PC-9 (cell line): Measurements from ENCODE around the gene DXO. TPM values are rescaled to one million over a fixed set of nuclear protein-coding genes. Genes with fewer than 3 reads are reported as not detected.

Experiments
- BruUV-seq: library from RNA; stranded (reverse); fragments of 400-500 nt; replicated peaks from 2 replicates; lab custom pipeline; 2021; lab: Mats Ljungman, UMichigan
- CTCF ChIA-PET: fragments of 300-600 bp; sonication (Branson Sonifier 250); formaldehyde crosslinking; loops from one replicate; lab custom pipeline; 2022; ENCODE audit warnings: antibody characterized with exemption; lab: Charles Lee
- POLR2A ChIA-PET: fragments of 300-600 bp; sonication (Branson Sonifier 250); formaldehyde crosslinking; loops from one replicate; lab custom pipeline; 2022; ENCODE audit warnings: antibody characterized with exemption; ENCODE audit not compliant: unreplicated experiment; lab: Charles Lee
- DNase-seq, 2 experiments: peaks; one replicate each; pipeline versions ENCODE4 v3.0.0 to v3.0.0-alpha.2; 2015 to 2022; ENCODE audit warnings: mixed read lengths in 1 of 2
- H2AFZ ChIP-seq: fragments of 200-600 bp; sonication (generic); 2 replicates; pipeline ENCODE4 v1.8.1; 2017; ENCODE audit warnings: antibody characterized with exemption
- H3F3A ChIP-seq: fragments of 200-600 bp; sonication (generic); 2 replicates; pipeline ENCODE4 v1.8.1; 2017; ENCODE audit warnings: antibody characterized with exemption, mild to moderate bottlenecking, low read depth; ENCODE audit not compliant: insufficient read depth
- H3K27ac ChIP-seq: fragments of 200-600 bp; sonication (generic); 2 replicates; pipeline ENCODE4 v1.6.1; 2016; ENCODE audit warnings: mixed run types
- H3K27me3 ChIP-seq: fragments of 200-600 bp; sonication (generic); 2 replicates; pipeline ENCODE4 v1.6.1; 2016; ENCODE audit warnings: low read depth, mixed run types; ENCODE audit not compliant: insufficient read depth
- H3K36me3 ChIP-seq: fragments of 200-600 bp; sonication (generic); 2 replicates; pipeline ENCODE4 v1.6.1; 2016; ENCODE audit warnings: low read depth, mixed run types
- H3K4me1 ChIP-seq: fragments of 200-600 bp; sonication (generic); replicated peaks from 2 replicates; pipeline ENCODE4 v1.6.1; 2016; ENCODE audit warnings: mixed run types; ENCODE audit not compliant: insufficient read depth
- H3K4me2 ChIP-seq: fragments of 200-600 bp; sonication (generic); 2 replicates; pipeline ENCODE4 v1.6.1; 2017; ENCODE audit warnings: mixed run types
- H3K4me3 ChIP-seq: fragments of 200-600 bp; sonication (generic); 2 replicates; pipeline ENCODE4 v1.6.1; 2016; ENCODE audit warnings: mixed run types
- H3K79me2 ChIP-seq: fragments of 200-600 bp; sonication (generic); 2 replicates; pipeline ENCODE4 v1.6.1; 2017; ENCODE audit warnings: low read depth, mixed run types
- H3K9me2 ChIP-seq: fragments of 200-600 bp; sonication (generic); 2 replicates; pipeline ENCODE4 v1.8.1; 2017; ENCODE audit warnings: mild to moderate bottlenecking; ENCODE audit not compliant: insufficient read depth
- H3K9me3 ChIP-seq: fragments of 200-600 bp; sonication (generic); 2 replicates; pipeline ENCODE4 v1.8.1; 2016; ENCODE audit warnings: low read depth; ENCODE audit not compliant: insufficient read depth
- H4K20me1 ChIP-seq: fragments of 200-600 bp; sonication (generic); 2 replicates; pipeline ENCODE4 v1.8.1; 2017; ENCODE audit not compliant: insufficient read depth
- EZH2 ChIP-seq: fragments of 200-600 bp; sonication (generic); IDR thresholded peaks from 2 replicates; pipeline ENCODE4 v1.8.0; 2017; ENCODE audit warnings: antibody characterized with exemption, low read depth
- intact Hi-C: fragments of 100-400 bp; cut with micrococcal nuclease; formaldehyde crosslinking; loops from one replicate; pipeline ENCODE4 v1.10.0; 2022; ENCODE audit not compliant: unreplicated experiment
- total RNA-seq: library from RNA; stranded (reverse); gene quantifications from 2 replicates; pipeline ENCODE4 v1.2.3, GENCODE V29; 2021
- TF ChIP-seq, protein P1 (sequence below): fragments of 200-600 bp; sonication (generic); conservative IDR thresholded peaks from 2 replicates; pipeline ENCODE4 v1.6.1; 2017; ENCODE audit warnings: mixed run types, antibody characterized with exemption, mild to moderate bottlenecking, moderate library complexity

The DXO gene
- total RNA-seq, 1 experiment from 2014 or later, result 24.5 TPM

DNA sequence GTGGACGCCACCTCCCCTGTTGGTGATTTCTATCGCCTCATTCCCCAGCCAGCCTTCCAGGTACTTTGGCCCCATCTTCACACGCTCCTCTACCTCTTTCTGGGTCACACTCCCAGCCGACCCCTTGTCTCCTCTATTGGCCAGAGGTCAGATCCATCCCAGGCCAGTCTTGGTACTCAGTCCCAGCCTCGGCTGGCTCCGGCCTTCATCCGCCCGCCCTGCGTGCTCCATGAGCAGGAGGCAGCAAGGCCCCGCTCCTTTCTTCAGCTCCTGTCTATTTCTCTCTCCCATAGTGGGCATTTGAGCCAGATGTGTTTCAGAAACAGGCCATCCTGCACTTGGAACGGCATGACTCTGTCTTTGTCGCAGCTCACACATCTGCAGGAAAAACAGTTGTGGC is 10.3 kb downstream of the DXO start:
- Histone ChIP-seq H3K79me2 (peaks cover 34% of the 10 kb centered on the region), H3K4me3 (no peak overlapping the region), H3K4me2 (no peak overlapping the region), H3K27ac (no peak overlapping the region), H3F3A (peaks cover 9% of the 10 kb centered on the region; the same call in 1 of the 2 replicates), H3K27me3 (no peaks in the 10 kb centered on the region), H2AFZ (no peak overlapping the region), H3K4me1 (peaks cover 12% of the 10 kb centered on the region), H3K9me3 (no peaks in the 10 kb centered on the region), H3K9me2 (no peaks in the 10 kb centered on the region), H4K20me1 (no peaks in the 10 kb centered on the region), H3K36me3 (peaks cover 15% of the 10 kb centered on the region)
- CTCF ChIA-PET, result no interaction called here
- no TSS peak for BruUV-seq
- no peak for TF ChIP-seq EZH2
- TF ChIP-seq, protein P1, sequence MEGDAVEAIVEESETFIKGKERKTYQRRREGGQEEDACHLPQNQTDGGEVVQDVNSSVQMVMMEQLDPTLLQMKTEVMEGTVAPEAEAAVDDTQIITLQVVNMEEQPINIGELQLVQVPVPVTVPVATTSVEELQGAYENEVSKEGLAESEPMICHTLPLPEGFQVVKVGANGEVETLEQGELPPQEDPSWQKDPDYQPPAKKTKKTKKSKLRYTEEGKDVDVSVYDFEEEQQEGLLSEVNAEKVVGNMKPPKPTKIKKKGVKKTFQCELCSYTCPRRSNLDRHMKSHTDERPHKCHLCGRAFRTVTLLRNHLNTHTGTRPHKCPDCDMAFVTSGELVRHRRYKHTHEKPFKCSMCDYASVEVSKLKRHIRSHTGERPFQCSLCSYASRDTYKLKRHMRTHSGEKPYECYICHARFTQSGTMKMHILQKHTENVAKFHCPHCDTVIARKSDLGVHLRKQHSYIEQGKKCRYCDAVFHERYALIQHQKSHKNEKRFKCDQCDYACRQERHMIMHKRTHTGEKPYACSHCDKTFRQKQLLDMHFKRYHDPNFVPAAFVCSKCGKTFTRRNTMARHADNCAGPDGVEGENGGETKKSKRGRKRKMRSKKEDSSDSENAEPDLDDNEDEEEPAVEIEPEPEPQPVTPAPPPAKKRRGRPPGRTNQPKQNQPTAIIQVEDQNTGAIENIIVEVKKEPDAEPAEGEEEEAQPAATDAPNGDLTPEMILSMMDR, result no peak
- no peak for DNase-seq
- intact Hi-C loops, result no loop called here
- POLR2A ChIA-PET, result interaction anchor here (0.7 kb wide), 1 partner anchor 177 kb away, joined by 3 read pairs; no protein-coding TSS in a partner anchor

DNA sequence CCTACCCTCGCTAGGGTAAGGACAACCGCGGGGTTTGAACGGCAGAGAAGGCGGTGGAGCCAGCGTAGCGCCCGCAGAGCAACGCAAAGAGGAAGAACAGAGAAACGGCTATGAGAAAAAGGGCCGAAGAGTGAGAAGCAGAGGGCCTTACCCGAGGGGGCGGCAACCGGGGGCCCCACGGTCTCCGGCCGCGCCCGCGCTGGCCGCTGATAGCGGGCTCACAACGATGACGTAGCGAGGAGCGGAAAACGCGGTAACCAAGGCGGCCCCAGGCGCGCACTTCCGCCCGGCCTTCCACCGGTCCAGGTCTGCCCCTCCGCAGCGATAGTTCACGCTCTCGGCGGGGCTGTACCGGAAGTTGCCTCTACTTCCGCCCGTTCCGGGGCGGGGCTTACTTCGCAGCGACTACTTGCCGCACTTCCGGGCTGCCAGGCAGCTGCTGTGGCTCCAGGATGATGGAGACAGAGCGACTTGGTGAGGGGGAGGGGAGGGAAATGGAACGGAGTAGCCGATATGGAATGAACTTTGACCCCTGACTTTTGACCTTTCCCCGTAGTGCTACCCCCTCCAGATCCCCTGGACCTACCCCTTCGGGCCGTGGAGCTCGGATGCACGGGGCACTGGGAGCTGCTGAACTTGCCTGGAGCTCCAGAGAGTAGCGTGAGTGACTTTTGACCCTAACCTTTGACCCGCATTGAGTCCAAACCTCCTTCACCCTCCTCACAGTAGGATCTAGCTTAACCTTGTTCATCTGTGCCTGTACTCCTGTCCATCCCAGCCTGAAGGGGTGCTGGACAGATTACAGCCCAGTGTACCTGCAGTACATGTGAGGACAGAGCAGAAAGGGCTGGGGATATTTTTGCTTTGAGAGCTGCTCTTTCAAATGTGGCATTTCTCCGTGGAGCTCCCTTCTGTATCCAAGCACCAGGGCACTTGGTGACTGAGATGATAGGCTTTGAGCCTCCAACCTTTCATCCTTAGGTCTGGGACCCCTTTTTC is 12.9 kb downstream of the DXO start, which contains the start of the genes NELFE and SKIC2:
NELFE (minus strand) TSS at position 231 of the 999 bp plus-strand sequence. CDS start 525 bp downstream, outside the sequence.
SKIC2 (plus strand) TSS at position 435 of the 999 bp plus-strand sequence; CDS start at position 453, 18 bp downstream.
- TF ChIP-seq, protein P1, result no peak
- no peak for TF ChIP-seq EZH2
- intact Hi-C loops, result loop anchor here (1.0 to 10.0 kb wide), 3 partner anchors 13 to 412 kb away; partner anchors contain the start of genes ATP6V1G2, DXO, NFKBIL1 and VWA7
- H3K9me3 ChIP-seq, result no peaks in the 10 kb centered on the region
- no peaks in the 10 kb centered on the region for H3K9me2 ChIP-seq
- peak within 1 kb of the TSS; percentile 93 for H3K4me2 ChIP-seq
- peaks cover 22% of the 10 kb centered on the region for H3F3A ChIP-seq
- H2AFZ ChIP-seq, result peak within 1 kb of the TSS; percentile 96
- H3K79me2 ChIP-seq, result peaks cover 34% of the 10 kb centered on the region
- DNase-seq, result peak; percentile 94 to 98
- no peaks in the 10 kb centered on the region for H3K27me3 ChIP-seq
- H3K36me3 ChIP-seq, result peaks cover 29% of the 10 kb centered on the region
- H4K20me1 ChIP-seq, result no peaks in the 10 kb centered on the region
- peaks cover 12% of the 10 kb centered on the region for H3K4me1 ChIP-seq
- H3K4me3 ChIP-seq, result peak within 1 kb of the TSS; percentile 95
- 0 out of 2 replicates have a peak within 1 kb of the TSS, but pooled peaks have one; percentile 40 for H3K27ac ChIP-seq
- ChIA-PET CTCF (interaction anchor here (0.5 to 0.6 kb wide), 2 partner anchors 97 to 418 kb away, joined by 3 to 4 read pairs; partner anchors contain the start of gene NEU1), POLR2A (interaction anchor here (0.6 to 1.1 kb wide), 3 partner anchors 21 to 496 kb away, joined by 4 to 9 read pairs (median 4); no protein-coding TSS in a partner anchor)
- BruUV-seq, result TSS peak; percentile 60

DNA sequence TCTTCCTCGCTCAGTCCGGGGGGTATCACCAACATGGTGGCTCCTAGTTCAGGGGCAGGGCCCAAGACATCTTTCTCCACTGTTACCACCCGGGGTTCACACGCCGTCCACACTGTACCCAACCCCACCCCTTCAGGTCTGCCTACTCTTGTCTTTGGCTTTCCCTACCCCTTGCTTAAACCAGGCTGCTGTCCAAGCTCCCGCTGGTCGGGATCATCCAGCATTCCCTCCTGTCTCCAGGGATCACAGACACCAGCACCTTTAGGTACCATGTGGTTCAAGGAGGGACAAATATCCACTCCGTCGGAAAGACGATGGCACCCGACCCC is 13.6 kb downstream of the DXO start:
- H3K9me3 ChIP-seq, result no peaks in the 10 kb centered on the region
- H4K20me1 ChIP-seq, result no peaks in the 10 kb centered on the region
- H3K9me2 ChIP-seq, result no peaks in the 10 kb centered on the region
- no peaks in the 10 kb centered on the region for H3K27me3 ChIP-seq
- peak overlapping the region; percentile 96 for H2AFZ ChIP-seq
- no peak for TF ChIP-seq EZH2
- TF ChIP-seq, protein P1, result no peak
- H3K36me3 ChIP-seq, result peaks cover 29% of the 10 kb centered on the region
- peaks cover 34% of the 10 kb centered on the region for H3K79me2 ChIP-seq
- H3K4me1 ChIP-seq, result peaks cover 12% of the 10 kb centered on the region
- intact Hi-C loops, result loop anchor here (2.0 to 10.0 kb wide), 2 partner anchors 184 to 412 kb away; partner anchors contain the start of genes ATP6V1G2, NFKBIL1 and VWA7
- peaks cover 27% of the 10 kb centered on the region for H3F3A ChIP-seq
- no peak for DNase-seq
- peak overlapping the region; percentile 95 for H3K4me3 ChIP-seq
- BruUV-seq, result TSS peak; percentile 70
- CTCF ChIA-PET, result interaction anchor here (0.6 kb wide), 1 partner anchor 96 kb away, joined by 4 read pairs; the partner anchor contains the start of gene NEU1
- H3K4me2 ChIP-seq, result peak overlapping the region; percentile 92
- POLR2A ChIA-PET, result interaction anchor here (0.6 to 1.1 kb wide), 2 partner anchors 21 to 496 kb away, joined by 4 to 9 read pairs; no protein-coding TSS in a partner anchor
- H3K27ac ChIP-seq, result 0 out of 2 replicates have a peak overlapping the region, but pooled peaks have one; percentile 40
